H1 (cell line): ENCODE results near the gene VSTM2L. TPM values are rescaled to one million over a fixed set of nuclear protein-coding genes. Genes with fewer than 3 reads are reported as not detected.

Experiments used
- CHD7 ChIP-seq: fragments of 300-600 bp; sonication (generic); IDR thresholded peaks from 2 replicates; pipeline ENCODE4 v1.7.1; 2012; ENCODE audit warnings: low read length, moderate library complexity, mild to moderate bottlenecking, inconsistent platforms; ENCODE audit not compliant: insufficient replicate concordance
- E2F6 ChIP-seq: IDR thresholded peaks from 2 replicates; pipeline ENCODE4 v1.6.1; 2012; ENCODE audit warnings: inconsistent platforms
- EZH2 ChIP-seq: fragments of 200-600 bp; sonication (generic); IDR thresholded peaks from 2 replicates; pipeline ENCODE4 v1.7.1; 2012; ENCODE audit warnings: low read depth, mild to moderate bottlenecking, moderate library complexity, low read length, inconsistent platforms; ENCODE audit not compliant: severe bottlenecking
- GTF2F1 ChIP-seq: IDR thresholded peaks from 2 replicates; pipeline ENCODE4 v1.6.1; 2012; ENCODE audit warnings: low read depth, low read length, improper control_type of control experiment, borderline replicate concordance
- JUND ChIP-seq: IDR thresholded peaks from 2 replicates; pipeline ENCODE4 v1.6.1; 2011; ENCODE audit warnings: mild to moderate bottlenecking, improper control_type of control experiment, low read length
- KDM4A ChIP-seq: IDR thresholded peaks from one replicate; pipeline ENCODE4 v1.7.1; 2012; ENCODE audit warnings: low read depth, mild to moderate bottlenecking, moderate library complexity, low read length, inconsistent platforms; ENCODE audit not compliant: severe bottlenecking
- KDM5A ChIP-seq: fragments of 200-600 bp; IDR thresholded peaks from 2 replicates; pipeline ENCODE4 v1.7.1; 2012; ENCODE audit warnings: mild to moderate bottlenecking, low read length, inconsistent platforms, mixed read lengths
- SP2 ChIP-seq: IDR thresholded peaks from 2 replicates; pipeline ENCODE4 v1.6.1; 2012; ENCODE audit warnings: mild to moderate bottlenecking, low read length, inconsistent platforms
- SP4 ChIP-seq: IDR thresholded peaks from 2 replicates; pipeline ENCODE4 v1.6.1; 2012; ENCODE audit warnings: low read length, inconsistent platforms
- TAF1 ChIP-seq: IDR thresholded peaks from 2 replicates; pipeline ENCODE4 v1.6.1; 2011; ENCODE audit warnings: mild to moderate bottlenecking, low read depth, low read length
- TBP ChIP-seq: IDR thresholded peaks from 2 replicates; pipeline ENCODE4 v1.6.1; 2011; ENCODE audit warnings: low read depth, low read length, improper control_type of control experiment
- polyA plus RNA-seq, 7 experiments: library from polyadenylated mRNA; depleted of rRNA in 3 of 7; stranded (reverse) in 5 of 7; unstranded in 2 of 7; fragments of >200 nt in 5 of 7; fragments of 200-250 nt in 2 of 7; gene quantifications; 1 replicate in 5 of 7; 2 replicates in 1 of 7; 4 replicates in 1 of 7; pipeline versions ENCODE4 v1.2.1 to v1.2.3, GENCODE V29; 2011 to 2013; ENCODE audit warnings: missing spikeins in 2 of 7, mixed read lengths in 2 of 7
- total RNA-seq: library from RNA; stranded (reverse); fragmentation: NEBNext Ultra II Directional; extraction: Animal tissue kit (Norgen Biotek cat#: 25700); gene quantifications from 2 replicates; pipeline ENCODE4 v1.2.1, GENCODE V29; 2021

The VSTM2L gene
- total and polyA plus RNA-seq, 2 of the 8 experiments (the other 6 are each of a cell fraction or from before 2014, with no cell fraction given): 1.3 to 3.2 TPM

GRCh38 chr20:37986873-37987601, 84.1 kb downstream of the VSTM2L start (continued):
- TF ChIP-seq CHD7 (no peak), SP4 (no peak), TAF1 (no peak), TBP (no peak), KDM5A (no peak), JUND (no peak), SP2 (no peak), GTF2F1 (no peak), E2F6 (no peak), EZH2 (no peak), KDM4A (no peak)
